Measurements from ENCODE around the gene TECPR2.

The TECPR2 gene

GRCh38 chr14:102363182-102363943 is 622 bp downstream of the TECPR2 start:
- DNase-seq: peak in 23 of 42 donors; percentile 21 to 78 (median 41)
- intact Hi-C loops (cut with DNase I): loop anchor here (10.0 kb wide), 2 partner anchors 51 to 151 kb away; no protein-coding TSS in a partner anchor

- intact Hi-C loops (cut with DNase I): no loop called here
- DNase-seq: no peak
These were observed 7.6 kb downstream of the TECPR2 start for GRCh38 chr14:102370305-102370809.

GRCh38 chr14:102371361-102371760 is 8.6 kb downstream of the TECPR2 start:
- intact Hi-C loops (cut with DNase I): no loop called here
- DNase-seq: no peak

GRCh38 chr14:102373110-102373509 is 10.4 kb downstream of the TECPR2 start:
- intact Hi-C loops (cut with DNase I): no loop called here
- DNase-seq: no peak

GRCh38 chr14:102374264-102374663 is 11.5 kb downstream of the TECPR2 start:
- no peak for DNase-seq
- intact Hi-C loops (cut with DNase I): no loop called here

- no peak for DNase-seq
- intact Hi-C loops (cut with DNase I): no loop called here
These were observed 12.4 kb downstream of the TECPR2 start for GRCh38 chr14:102375119-102375518.

- intact Hi-C loops (cut with DNase I): no loop called here
- DNase-seq: no peak
These were observed 15.0 kb downstream of the TECPR2 start for GRCh38 chr14:102377696-102378095.

- intact Hi-C loops (cut with DNase I): no loop called here
- DNase-seq: peak in 1 of 42 donors; percentile 17
These were observed 16.1 kb downstream of the TECPR2 start for GRCh38 chr14:102378830-102379229.

GRCh38 chr14:102387086-102387485 is 24.3 kb downstream of the TECPR2 start:
- no peak for DNase-seq
- intact Hi-C loops (cut with DNase I): no loop called here

- DNase-seq: peak in 1 of 42 donors; percentile 8
- intact Hi-C loops (cut with DNase I): no loop called here
These were observed 26.5 kb downstream of the TECPR2 start for GRCh38 chr14:102389246-102389645.

GRCh38 chr14:102390064-102390855 is 27.5 kb downstream of the TECPR2 start:
- DNase-seq: peak in 1 of 42 donors; percentile 45
- intact Hi-C loops (cut with DNase I): no loop called here

- DNase-seq: peak in 1 of 42 donors; percentile 44
- intact Hi-C loops (cut with DNase I): no loop called here
These were observed 29.8 kb downstream of the TECPR2 start for GRCh38 chr14:102392506-102392905.

GRCh38 chr14:102394717-102395375 is 32.1 kb downstream of the TECPR2 start:
- intact Hi-C loops (cut with DNase I): no loop called here
- peak in 6 of 42 donors; percentile 29 to 60 (median 43) for DNase-seq

GRCh38 chr14:102396521-102396920 is 33.8 kb downstream of the TECPR2 start:
- intact Hi-C loops (cut with DNase I): no loop called here
- peak in 1 of 42 donors; percentile 40 for DNase-seq

- DNase-seq: no peak
- intact Hi-C loops (cut with DNase I): no loop called here
These were observed 40.3 kb downstream of the TECPR2 start for GRCh38 chr14:102403028-102403427.

- intact Hi-C loops (cut with DNase I): no loop called here
- DNase-seq: no peak
These were observed 44.5 kb downstream of the TECPR2 start for GRCh38 chr14:102407258-102407657.

- no peak for DNase-seq
- intact Hi-C loops (cut with DNase I): no loop called here
These were observed 46.0 kb downstream of the TECPR2 start for GRCh38 chr14:102408724-102409123.

GRCh38 chr14:102415671-102416070 is 52.9 kb downstream of the TECPR2 start:
- peak; percentile 67 to 97 (median 90) for DNase-seq
- intact Hi-C loops (cut with DNase I): loop anchor here (10.0 kb wide), 1 partner anchor 51 kb away; the partner anchor contains the start of genes CINP and TECPR2

- no peak for DNase-seq
- intact Hi-C loops (cut with DNase I): loop anchor here (10.0 kb wide), 1 partner anchor 52 kb away; the partner anchor contains the start of genes CINP and TECPR2
These were observed 54.3 kb downstream of the TECPR2 start for GRCh38 chr14:102417001-102417431.

Data from head of caudate nucleus (tissue), 42 donors.